ENCODE results near the gene HMOX2. TPM values are rescaled to one million over a fixed set of nuclear protein-coding genes. Genes with fewer than 3 reads are reported as not detected.
A peak's percentile ranks its signal among the peaks of the same experiment; 100 is the strongest.

HMOX2 gene
- total and polyA plus RNA-seq, 9 donors: 25.0 to 73.3 (median 31.6) TPM

GRCh38 chr16:4509420-4509819 lies 33.2 kb downstream of the HMOX2 start:
- no peak for DNase-seq
- intact Hi-C loops (cut with DNase I): loop anchor here in 2 of 4 donors (10.0 kb wide), 3 partner anchors 45 to 235 kb away; partner anchors contain the start of gene C16orf96 (in 1 of the 2)
- no peak overlapping the region for H3K4me3 ChIP-seq
- H3K27me3 ChIP-seq: no peaks in the 10 kb centered on the region
- no peak overlapping the region for H3K27ac ChIP-seq
- 81 to 83% (median 82%) methylated on average over 8 of the region's 8 CpGs for WGBS, 3 donors
- H3K9me3 ChIP-seq: no peaks in the 10 kb centered on the region
- H3K36me3 ChIP-seq: no peaks in the 10 kb centered on the region
- H3K4me1 ChIP-seq (ENCODE audit: insufficient read depth): no peaks in the 10 kb centered on the region
- TF ChIP-seq EP300 (IDR thresholded peaks at IDR 0.05): no peak
- TF ChIP-seq, protein P1, sequence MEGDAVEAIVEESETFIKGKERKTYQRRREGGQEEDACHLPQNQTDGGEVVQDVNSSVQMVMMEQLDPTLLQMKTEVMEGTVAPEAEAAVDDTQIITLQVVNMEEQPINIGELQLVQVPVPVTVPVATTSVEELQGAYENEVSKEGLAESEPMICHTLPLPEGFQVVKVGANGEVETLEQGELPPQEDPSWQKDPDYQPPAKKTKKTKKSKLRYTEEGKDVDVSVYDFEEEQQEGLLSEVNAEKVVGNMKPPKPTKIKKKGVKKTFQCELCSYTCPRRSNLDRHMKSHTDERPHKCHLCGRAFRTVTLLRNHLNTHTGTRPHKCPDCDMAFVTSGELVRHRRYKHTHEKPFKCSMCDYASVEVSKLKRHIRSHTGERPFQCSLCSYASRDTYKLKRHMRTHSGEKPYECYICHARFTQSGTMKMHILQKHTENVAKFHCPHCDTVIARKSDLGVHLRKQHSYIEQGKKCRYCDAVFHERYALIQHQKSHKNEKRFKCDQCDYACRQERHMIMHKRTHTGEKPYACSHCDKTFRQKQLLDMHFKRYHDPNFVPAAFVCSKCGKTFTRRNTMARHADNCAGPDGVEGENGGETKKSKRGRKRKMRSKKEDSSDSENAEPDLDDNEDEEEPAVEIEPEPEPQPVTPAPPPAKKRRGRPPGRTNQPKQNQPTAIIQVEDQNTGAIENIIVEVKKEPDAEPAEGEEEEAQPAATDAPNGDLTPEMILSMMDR (IDR thresholded peaks at IDR 0.05): no peak
- no peak for TF ChIP-seq POLR2A (IDR thresholded peaks at IDR 0.05)

GRCh38 chr16:4510131-4510530 lies 33.9 kb downstream of the HMOX2 start:
- H3K9me3 ChIP-seq: no peaks in the 10 kb centered on the region
- no peak for TF ChIP-seq POLR2A (IDR thresholded peaks at IDR 0.05)
- no peak for TF ChIP-seq EP300 (IDR thresholded peaks at IDR 0.05)
- TF ChIP-seq, protein P1 (IDR thresholded peaks at IDR 0.05): no peak
- WGBS, 3 donors: 62 to 68% (median 62%) methylated on average over 5 of the region's 5 CpGs
- no peak overlapping the region for H3K27ac ChIP-seq
- no peaks in the 10 kb centered on the region for H3K36me3 ChIP-seq
- H3K4me3 ChIP-seq: no peak overlapping the region
- H3K27me3 ChIP-seq: no peaks in the 10 kb centered on the region
- no peaks in the 10 kb centered on the region for H3K4me1 ChIP-seq (ENCODE audit: insufficient read depth)
- no peak for DNase-seq
- intact Hi-C loops (cut with DNase I): loop anchor here in 1 of 4 donors (10.0 kb wide), 1 partner anchor 75 kb away; no protein-coding TSS in a partner anchor

GRCh38 chr16:4510747-4511426 lies 34.7 kb downstream of the HMOX2 start:
- no peak overlapping the region for H3K4me3 ChIP-seq
- no peaks in the 10 kb centered on the region for H3K4me1 ChIP-seq (ENCODE audit: insufficient read depth)
- H3K27me3 ChIP-seq: no peaks in the 10 kb centered on the region
- H3K27ac ChIP-seq: no peak overlapping the region
- DNase-seq: no peak
- no peaks in the 10 kb centered on the region for H3K36me3 ChIP-seq
- no peaks in the 10 kb centered on the region for H3K9me3 ChIP-seq
- intact Hi-C loops (cut with DNase I): loop anchor here in 1 of 4 donors (10.0 kb wide), 1 partner anchor 74 kb away; no protein-coding TSS in a partner anchor
- WGBS, 3 donors: 63 to 70% (median 70%) methylated on average over 14 of the region's 14 CpGs
- TF ChIP-seq POLR2A (IDR thresholded peaks at IDR 0.05) (no peak), EP300 (IDR thresholded peaks at IDR 0.05) (no peak)
- TF ChIP-seq, protein P1 (IDR thresholded peaks at IDR 0.05): no peak

GRCh38 chr16:4511441-4512082 lies 35.4 kb downstream of the HMOX2 start:
- no peaks in the 10 kb centered on the region for H3K4me1 ChIP-seq (ENCODE audit: insufficient read depth)
- no peak overlapping the region for H3K4me3 ChIP-seq
- H3K27me3 ChIP-seq: no peaks in the 10 kb centered on the region
- TF ChIP-seq POLR2A (IDR thresholded peaks at IDR 0.05): no peak
- TF ChIP-seq EP300 (IDR thresholded peaks at IDR 0.05): no peak
- TF ChIP-seq, protein P1 (IDR thresholded peaks at IDR 0.05): no peak
- WGBS, 3 donors: 64 to 70% (median 66%) methylated on average over 9 of the region's 9 CpGs
- no peak overlapping the region for H3K27ac ChIP-seq
- H3K36me3 ChIP-seq: no peaks in the 10 kb centered on the region
- no peaks in the 10 kb centered on the region for H3K9me3 ChIP-seq
- intact Hi-C loops (cut with DNase I): loop anchor here in 1 of 4 donors (10.0 kb wide), 1 partner anchor 73 kb away; no protein-coding TSS in a partner anchor
- DNase-seq: peak in 1 of 5 donors; percentile 54
